ENCODE measurements around the gene CKAP4.

Gene CKAP4

DNA sequence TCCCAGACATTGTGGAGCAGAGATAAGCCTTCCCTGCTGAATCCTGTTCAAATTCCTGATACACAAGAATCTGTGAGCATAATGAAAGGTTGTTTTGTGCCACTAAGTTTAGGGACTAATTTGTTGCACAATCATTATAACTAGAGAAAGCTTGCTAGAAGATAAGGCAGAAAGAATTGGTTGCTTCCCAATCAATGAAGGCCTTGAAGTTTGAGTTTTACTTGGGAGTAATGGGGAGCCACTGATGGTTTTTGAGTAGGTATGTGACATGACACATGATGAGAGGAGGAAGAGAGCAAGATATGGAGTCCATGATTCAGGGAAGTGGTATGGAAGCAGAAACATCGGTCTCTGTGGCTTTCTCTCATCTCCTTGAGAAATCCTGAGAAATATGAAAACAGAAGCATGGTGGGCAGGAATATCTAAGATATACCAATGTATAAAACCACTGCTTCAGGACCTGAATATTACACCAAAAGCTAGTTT lies 41.4 kb upstream of the CKAP4 start:
- no peaks in the 10 kb centered on the region for H3K79me2 ChIP-seq (ENCODE audit: low read length)
- H3K9me2 ChIP-seq (replicated peaks; ENCODE audit: insufficient read depth, low read length): no peaks in the 10 kb centered on the region
- H3K4me2 ChIP-seq (ENCODE audit: low read depth, low read length): no peak overlapping the region
- TF ChIP-seq EZH2phosphoT487 (IDR thresholded peaks at IDR 0.05; ENCODE audit: low read length): no peak
- TF ChIP-seq CTCF (IDR thresholded peaks at IDR 0.05; ENCODE audit: low read length): no peak
- no peak for TF ChIP-seq EZH2 (optimal IDR thresholded peaks at IDR 0.05; ENCODE audit: low read depth, low read length)
- H3F3A ChIP-seq (ENCODE audit: insufficient read depth, low read length): no peaks in the 10 kb centered on the region
- no peak overlapping the region for H3K27ac ChIP-seq (ENCODE audit: low read length)
- H3K36me3 ChIP-seq (replicated peaks; ENCODE audit: insufficient read depth, low read length): no peaks in the 10 kb centered on the region
- no peaks in the 10 kb centered on the region for H3K27me3 ChIP-seq (replicated peaks; ENCODE audit: insufficient read depth, low read length)
- H4K20me1 ChIP-seq (ENCODE audit: insufficient read depth, low read length): no peaks in the 10 kb centered on the region
- H3K9ac ChIP-seq (ENCODE audit: low read length): no peak overlapping the region
- no peaks in the 10 kb centered on the region for H3K9me3 ChIP-seq (replicated peaks; ENCODE audit: insufficient read depth, low read length)
- no peak overlapping the region for H3K4me3 ChIP-seq (ENCODE audit: low read length)
- no peak overlapping the region for H2AFZ ChIP-seq (ENCODE audit: low read length)
- DNase-seq: no peak
- no peaks in the 10 kb centered on the region for H3K4me1 ChIP-seq (ENCODE audit: low read length)

GRCh38 chr12:106288494-106289195 lies 40.8 kb upstream of the CKAP4 start:
- Histone ChIP-seq H3K4me3 (ENCODE audit: low read length) (no peak overlapping the region), H2AFZ (ENCODE audit: low read length) (no peak overlapping the region), H3K27me3 (replicated peaks; ENCODE audit: insufficient read depth, low read length) (no peaks in the 10 kb centered on the region), H3K4me2 (ENCODE audit: low read depth, low read length) (no peak overlapping the region), H3K4me1 (ENCODE audit: low read length) (no peaks in the 10 kb centered on the region), H3K79me2 (ENCODE audit: low read length) (no peaks in the 10 kb centered on the region), H3F3A (ENCODE audit: insufficient read depth, low read length) (no peaks in the 10 kb centered on the region), H4K20me1 (ENCODE audit: insufficient read depth, low read length) (no peaks in the 10 kb centered on the region), H3K9me3 (replicated peaks; ENCODE audit: insufficient read depth, low read length) (no peaks in the 10 kb centered on the region), H3K36me3 (replicated peaks; ENCODE audit: insufficient read depth, low read length) (no peaks in the 10 kb centered on the region), H3K9me2 (replicated peaks; ENCODE audit: insufficient read depth, low read length) (no peaks in the 10 kb centered on the region), H3K9ac (ENCODE audit: low read length) (no peak overlapping the region), H3K27ac (ENCODE audit: low read length) (no peak overlapping the region)
- no peak for TF ChIP-seq EZH2phosphoT487 (IDR thresholded peaks at IDR 0.05; ENCODE audit: low read length)
- TF ChIP-seq EZH2 (optimal IDR thresholded peaks at IDR 0.05; ENCODE audit: low read depth, low read length): no peak
- TF ChIP-seq CTCF (IDR thresholded peaks at IDR 0.05; ENCODE audit: low read length): no peak
- no peak for DNase-seq

DNA sequence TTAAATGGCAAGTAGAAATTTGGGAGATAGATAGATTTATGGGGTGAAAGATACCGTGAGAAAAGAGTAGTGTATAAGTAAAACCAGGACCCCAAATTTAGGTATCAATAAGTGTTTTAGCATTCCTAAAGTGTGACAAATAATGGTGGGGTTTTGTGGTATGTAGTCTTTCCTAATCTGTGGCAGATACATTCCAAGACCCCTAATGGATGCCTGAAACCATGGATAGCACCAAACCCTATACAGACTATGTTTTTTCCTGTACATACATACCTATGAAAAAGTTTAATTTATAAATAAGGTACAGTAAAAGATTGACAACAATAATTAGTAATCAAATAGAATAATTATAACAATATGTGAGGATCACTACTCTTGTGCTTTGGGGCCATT lies 40.3 kb upstream of the CKAP4 start:
- Histone ChIP-seq H3K36me3 (replicated peaks; ENCODE audit: insufficient read depth, low read length) (no peaks in the 10 kb centered on the region), H3K4me3 (ENCODE audit: low read length) (no peak overlapping the region), H3K9ac (ENCODE audit: low read length) (no peak overlapping the region), H3K79me2 (ENCODE audit: low read length) (no peaks in the 10 kb centered on the region), H3K4me2 (ENCODE audit: low read depth, low read length) (no peak overlapping the region), H3K9me3 (replicated peaks; ENCODE audit: insufficient read depth, low read length) (no peaks in the 10 kb centered on the region), H3K4me1 (ENCODE audit: low read length) (no peaks in the 10 kb centered on the region), H3K27ac (ENCODE audit: low read length) (no peak overlapping the region), H2AFZ (ENCODE audit: low read length) (no peak overlapping the region), H4K20me1 (ENCODE audit: insufficient read depth, low read length) (no peaks in the 10 kb centered on the region), H3K9me2 (replicated peaks; ENCODE audit: insufficient read depth, low read length) (no peaks in the 10 kb centered on the region), H3F3A (ENCODE audit: insufficient read depth, low read length) (no peaks in the 10 kb centered on the region), H3K27me3 (replicated peaks; ENCODE audit: insufficient read depth, low read length) (no peaks in the 10 kb centered on the region)
- no peak for DNase-seq
- TF ChIP-seq EZH2 (optimal IDR thresholded peaks at IDR 0.05; ENCODE audit: low read depth, low read length): no peak
- TF ChIP-seq EZH2phosphoT487 (IDR thresholded peaks at IDR 0.05; ENCODE audit: low read length): no peak
- no peak for TF ChIP-seq CTCF (IDR thresholded peaks at IDR 0.05; ENCODE audit: low read length)
